Tibial nerve (tissue), 3 donors: Measurements from ENCODE around the gene DCXR.

Experiments used
- POLR2A ChIP-seq, 2 donors: fragments of 450-650 bp; IDR thresholded peaks; one replicate each; pipeline ENCODE4 v1.6.1; 2017; ENCODE audit warnings: antibody characterized with exemption in 2 of 2, mild to moderate bottlenecking in 2 of 2, moderate library complexity in 2 of 2
- TF ChIP-seq, protein P1 (sequence below), 5 experiments: fragments of 200-600 bp in 3 of 5; fragments of 450-650 bp in 2 of 5; sonication (generic) in 3 of 5; IDR thresholded peaks; one replicate each; pipeline ENCODE4 v1.5.1; 2016 to 2019; ENCODE audit warnings: antibody characterized with exemption in 5 of 5, mild to moderate bottlenecking in 3 of 5, moderate library complexity in 2 of 5

DNA sequence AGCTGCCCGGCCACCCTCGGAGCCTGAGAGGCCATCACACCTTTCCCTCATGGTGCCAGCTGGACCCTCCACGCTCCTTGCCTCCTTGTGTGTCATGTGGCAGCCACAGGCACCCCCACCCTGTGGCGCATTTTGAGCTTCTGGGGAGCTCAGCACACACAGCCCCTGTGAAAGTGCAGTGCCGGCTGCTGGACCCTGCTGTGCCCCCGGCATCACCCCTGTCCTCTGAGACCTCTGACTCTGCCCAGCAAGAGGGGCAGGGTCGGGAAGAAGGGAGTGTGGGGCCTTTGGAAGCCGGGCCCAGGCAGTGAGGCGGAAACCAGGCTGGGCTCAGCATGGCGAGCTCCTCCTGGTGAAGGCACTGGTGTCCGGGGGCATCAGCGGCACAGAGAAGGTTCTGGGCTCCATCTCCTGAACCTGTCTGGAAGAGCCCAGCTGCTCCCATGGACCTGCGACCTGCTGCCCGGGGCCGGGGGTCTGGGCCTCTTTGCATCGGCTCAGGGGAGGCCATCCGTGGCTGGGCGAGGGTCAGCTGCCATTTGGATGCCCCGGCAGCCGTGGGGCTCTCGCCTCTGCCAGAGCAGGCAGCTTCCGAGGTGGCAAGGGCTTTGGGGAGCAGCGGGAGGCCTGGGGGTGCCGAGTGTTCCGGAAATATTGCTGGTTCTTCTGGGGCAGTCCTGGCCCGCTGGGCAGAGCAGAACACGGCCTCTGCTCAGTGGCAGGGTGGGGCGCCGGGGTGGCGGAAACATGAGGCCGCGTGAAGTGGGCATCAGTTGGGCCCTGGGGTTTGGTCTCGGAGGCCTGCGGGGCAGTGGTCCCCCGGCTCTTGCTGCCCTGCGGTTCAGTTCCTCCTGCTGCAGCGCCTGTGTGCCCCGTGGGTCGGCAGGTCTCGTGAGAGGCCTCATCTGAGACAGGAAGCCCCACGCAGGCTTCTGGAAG, 32.7 kb downstream of the DCXR start:
- TF ChIP-seq, protein P1, sequence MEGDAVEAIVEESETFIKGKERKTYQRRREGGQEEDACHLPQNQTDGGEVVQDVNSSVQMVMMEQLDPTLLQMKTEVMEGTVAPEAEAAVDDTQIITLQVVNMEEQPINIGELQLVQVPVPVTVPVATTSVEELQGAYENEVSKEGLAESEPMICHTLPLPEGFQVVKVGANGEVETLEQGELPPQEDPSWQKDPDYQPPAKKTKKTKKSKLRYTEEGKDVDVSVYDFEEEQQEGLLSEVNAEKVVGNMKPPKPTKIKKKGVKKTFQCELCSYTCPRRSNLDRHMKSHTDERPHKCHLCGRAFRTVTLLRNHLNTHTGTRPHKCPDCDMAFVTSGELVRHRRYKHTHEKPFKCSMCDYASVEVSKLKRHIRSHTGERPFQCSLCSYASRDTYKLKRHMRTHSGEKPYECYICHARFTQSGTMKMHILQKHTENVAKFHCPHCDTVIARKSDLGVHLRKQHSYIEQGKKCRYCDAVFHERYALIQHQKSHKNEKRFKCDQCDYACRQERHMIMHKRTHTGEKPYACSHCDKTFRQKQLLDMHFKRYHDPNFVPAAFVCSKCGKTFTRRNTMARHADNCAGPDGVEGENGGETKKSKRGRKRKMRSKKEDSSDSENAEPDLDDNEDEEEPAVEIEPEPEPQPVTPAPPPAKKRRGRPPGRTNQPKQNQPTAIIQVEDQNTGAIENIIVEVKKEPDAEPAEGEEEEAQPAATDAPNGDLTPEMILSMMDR (IDR thresholded peaks at IDR 0.05) = no peak
- no peak for TF ChIP-seq POLR2A (IDR thresholded peaks at IDR 0.05)
